ENCODE results near the gene SLC51B.

GRCh38 chr15:65066001-65066634 is 20.9 kb downstream of the SLC51B start:
- TF ChIP-seq CTCF (IDR thresholded peaks at IDR 0.05 in 8 of 11, conservative IDR thresholded peaks at IDR 0.05 in 3 of 11), result no peak
- no peak for TF ChIP-seq POLR2A (IDR thresholded peaks at IDR 0.05)

Measured in spleen (tissue), 7 donors.